GM13977 (cell line): ENCODE results near the gene TBC1D9.

Source experiments
- DNase-seq: peaks from one replicate; pipeline ENCODE4 v3.0.0; 2012; ENCODE audit warnings: low spot score
- CTCF ChIP-seq: IDR thresholded peaks from 2 replicates; pipeline ENCODE4 v1.5.1; 2012; ENCODE audit warnings: mild to moderate bottlenecking, control low read depth; ENCODE audit not compliant: insufficient read depth; ENCODE audit errors: extremely low read depth, missing control alignments
- in situ Hi-C: fragments of 300-500 bp; cut with MboI; formaldehyde crosslinking; loops from one replicate; pipeline ENCODE4 v1.12.0; 2022; ENCODE audit warnings: low sequenced_read_pairs, low pct_unique_long_range_greater_than_20kb, mixed read lengths, inconsistent platforms; ENCODE audit not compliant: unreplicated experiment

TBC1D9 gene

DNA sequence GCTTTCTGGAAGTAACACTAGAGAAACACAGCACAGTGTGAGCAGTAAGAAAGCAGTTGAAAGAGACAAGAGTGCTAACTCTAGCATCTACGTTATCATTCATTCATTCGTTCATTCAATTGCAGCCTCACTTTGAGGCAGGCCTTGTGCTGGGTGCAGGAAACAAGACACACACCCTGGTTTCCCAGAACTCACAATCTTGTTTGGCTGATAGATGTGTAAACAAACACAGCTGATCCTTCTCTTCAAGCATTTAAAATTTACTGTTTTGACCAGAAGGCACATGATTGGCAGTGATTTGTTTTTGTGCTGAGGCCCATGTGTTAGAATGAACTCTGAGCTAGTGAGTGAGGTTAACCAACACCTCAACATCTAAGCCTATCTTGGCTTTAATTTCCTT, 20.4 kb upstream of the TBC1D9 start:
- no peak for DNase-seq
- TF ChIP-seq CTCF, result no peak
- in situ Hi-C loops, result no loop called here

DNA sequence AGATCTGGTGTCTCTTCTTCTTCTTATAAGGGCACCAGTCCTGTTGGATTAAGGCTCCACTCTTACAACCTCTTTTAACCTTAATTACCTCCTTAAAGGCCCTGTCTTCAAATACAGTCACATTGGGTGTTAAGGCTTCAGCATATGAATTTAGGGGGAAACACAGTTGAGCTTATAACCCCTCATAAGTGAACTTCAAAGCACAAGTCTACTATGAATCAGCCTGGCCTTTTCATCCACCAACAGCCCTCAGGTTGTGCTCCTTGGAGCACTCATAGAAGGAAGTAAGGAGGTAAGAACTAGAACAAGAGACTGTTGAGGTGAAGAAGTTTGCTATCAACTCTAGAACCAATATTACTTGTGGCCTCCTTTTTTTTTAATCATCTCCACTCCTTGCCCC, 18.8 kb upstream of the TBC1D9 start:
- DNase-seq, result no peak
- in situ Hi-C loops, result no loop called here

DNA sequence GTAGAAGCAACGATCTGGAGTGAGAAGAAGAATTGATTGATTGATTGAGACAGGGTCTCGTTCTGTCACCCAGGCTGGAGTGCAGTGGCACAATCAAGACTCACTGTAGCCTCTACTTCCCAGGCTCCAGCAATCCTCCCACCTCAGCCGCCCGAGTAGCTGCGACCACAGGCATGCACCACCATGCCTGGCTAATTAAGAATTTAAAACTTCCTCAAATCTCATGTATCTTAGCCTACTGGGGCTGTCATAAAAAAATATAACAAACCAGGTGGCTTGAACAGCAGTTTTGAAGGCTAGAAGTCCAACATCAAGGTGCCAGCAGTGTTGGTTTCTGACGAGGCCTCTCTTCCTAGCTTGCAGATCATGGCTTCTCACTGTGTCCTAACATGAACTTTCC, 18.3 kb upstream of the TBC1D9 start:
- in situ Hi-C loops, result no loop called here
- no peak for TF ChIP-seq CTCF
- no peak for DNase-seq

More for the DNA sequence above, 18.8 kb upstream of the TBC1D9 start:
- TF ChIP-seq CTCF, result no peak

DNA sequence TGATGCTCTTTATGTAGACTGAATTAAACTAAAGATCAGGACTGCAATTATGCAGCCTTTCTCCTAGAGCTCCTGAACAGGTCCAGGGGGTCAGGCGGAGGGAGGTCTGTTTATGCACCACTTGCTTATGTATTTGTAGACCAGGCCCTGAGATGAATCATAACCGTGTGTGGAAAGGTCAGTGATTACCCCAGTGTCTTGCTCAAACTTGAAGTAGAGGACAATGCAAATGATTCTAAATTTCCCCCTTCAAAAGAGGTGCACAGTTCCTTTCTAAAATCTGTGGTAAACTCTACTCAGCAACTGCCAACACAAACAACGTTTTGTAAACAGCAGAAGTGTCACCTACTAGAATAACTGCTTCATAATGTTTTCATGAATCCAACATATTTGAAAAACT, 13.0 kb upstream of the TBC1D9 start:
- in situ Hi-C loops, result no loop called here
- DNase-seq, result no peak
- no peak for TF ChIP-seq CTCF

GRCh38 chr4:140764785-140765392, 8.7 kb upstream of the TBC1D9 start:
- no peak for DNase-seq
- TF ChIP-seq CTCF, result no peak
- in situ Hi-C loops, result no loop called here

- in situ Hi-C loops, result no loop called here
- DNase-seq, result no peak
- TF ChIP-seq CTCF, result no peak
Measured at GRCh38 chr4:140762202-140762601, 6.0 kb upstream of the TBC1D9 start.

GRCh38 chr4:140757232-140757630, 1.0 kb upstream of the TBC1D9 start:
- DNase-seq, result peak; percentile 20
- in situ Hi-C loops, result no loop called here
- TF ChIP-seq CTCF, result no peak
